Ectodermal cell (in vitro differentiated cells): Measurements from ENCODE around the gene CSF1.

Experiments used
- H3K27ac ChIP-seq: 2 replicates; pipeline ENCODE4 v1.7.0; 2013; ENCODE audit warnings: mild to moderate bottlenecking, low read depth, low read length; ENCODE audit not compliant: insufficient read depth, poor library complexity, severe bottlenecking
- H3K27me3 ChIP-seq: 2 replicates; pipeline ENCODE4 v1.7.0; 2013; ENCODE audit warnings: mild to moderate bottlenecking, low read length; ENCODE audit not compliant: insufficient read depth, control insufficient read depth, poor library complexity, severe bottlenecking
- H3K36me3 ChIP-seq: one replicate; pipeline ENCODE4 v1.7.0; 2013; ENCODE audit warnings: low read length; ENCODE audit not compliant: control insufficient read depth, insufficient read depth
- H3K4me1 ChIP-seq: one replicate; pipeline ENCODE4 v1.7.0; 2013; ENCODE audit warnings: low read length; ENCODE audit not compliant: control insufficient read depth, insufficient read depth
- H3K4me3 ChIP-seq: 2 replicates; pipeline ENCODE4 v1.7.0; 2013; ENCODE audit warnings: low read depth, low read length, control low read depth; ENCODE audit not compliant: insufficient read depth
- H3K9me3 ChIP-seq: 2 replicates; pipeline ENCODE4 v1.7.0; 2013; ENCODE audit warnings: mild to moderate bottlenecking, low read length, moderate library complexity; ENCODE audit not compliant: control insufficient read depth
- WGBS, 2 experiments: methylation state at CpG; one replicate each; pipeline ENCODE4 v1.1.7; 2013; ENCODE audit warnings: missing lambda C conversion rate in 2 of 2; 5-methylcytosine and 5-hydroxymethylcytosine counted together

CSF1 gene

GRCh38 chr1:109902204-109902985 is 8.3 kb upstream of the CSF1 start:
- no peaks in the 10 kb centered on the region for H3K4me1 ChIP-seq
- no peak overlapping the region for H3K27ac ChIP-seq
- H3K27me3 ChIP-seq: peaks cover 1% of the 10 kb centered on the region
- no peak overlapping the region for H3K4me3 ChIP-seq
- H3K36me3 ChIP-seq: no peaks in the 10 kb centered on the region
- no peaks in the 10 kb centered on the region for H3K9me3 ChIP-seq
- WGBS, 2 experiments: 64 to 73% methylated on average over 9 of the region's 9 CpGs

GRCh38 chr1:109903376-109903930 is 7.2 kb upstream of the CSF1 start:
- peaks cover 12% of the 10 kb centered on the region for H3K27me3 ChIP-seq
- no peaks in the 10 kb centered on the region for H3K9me3 ChIP-seq
- no peaks in the 10 kb centered on the region for H3K36me3 ChIP-seq
- H3K4me1 ChIP-seq: no peaks in the 10 kb centered on the region
- WGBS, 2 experiments: 100% methylated on average over 2 of the region's 2 CpGs
- H3K27ac ChIP-seq: no peak overlapping the region
- H3K4me3 ChIP-seq: no peak overlapping the region

GRCh38 chr1:109904105-109904817 is 6.4 kb upstream of the CSF1 start:
- H3K9me3 ChIP-seq: no peaks in the 10 kb centered on the region

GRCh38 chr1:109905491-109905890 is 5.2 kb upstream of the CSF1 start:
- H3K36me3 ChIP-seq: no peaks in the 10 kb centered on the region

More at GRCh38 chr1:109904105-109904817, 6.4 kb upstream of the CSF1 start:
- WGBS, 2 experiments: 91 to 92% methylated on average over 7 of the region's 7 CpGs
- Histone ChIP-seq H3K36me3 (no peaks in the 10 kb centered on the region), H3K4me1 (no peaks in the 10 kb centered on the region), H3K27me3 (peaks cover 20% of the 10 kb centered on the region), H3K4me3 (no peak overlapping the region), H3K27ac (no peak overlapping the region)

GRCh38 chr1:109906160-109906838 is 4.3 kb upstream of the CSF1 start:
- Histone ChIP-seq H3K9me3 (no peaks in the 10 kb centered on the region), H3K4me3 (no peak overlapping the region), H3K27me3 (peaks cover 36% of the 10 kb centered on the region), H3K4me1 (peaks cover 8% of the 10 kb centered on the region), H3K36me3 (no peaks in the 10 kb centered on the region), H3K27ac (no peak overlapping the region)
- whole genome bisulfite sequencing, 2 experiments: 93 to 94% methylated on average over 7 of the region's 7 CpGs

More at GRCh38 chr1:109905491-109905890, 5.2 kb upstream of the CSF1 start:
- H3K27me3 ChIP-seq: peaks cover 32% of the 10 kb centered on the region
- WGBS, 2 experiments: 89 to 93% methylated on average over 7 of the region's 7 CpGs
- no peak overlapping the region for H3K4me3 ChIP-seq
- H3K4me1 ChIP-seq: peaks cover 5% of the 10 kb centered on the region
- no peaks in the 10 kb centered on the region for H3K9me3 ChIP-seq
- no peak overlapping the region for H3K27ac ChIP-seq

- no peaks in the 10 kb centered on the region for H3K9me3 ChIP-seq
- H3K27me3 ChIP-seq: peaks cover 41% of the 10 kb centered on the region
- WGBS, 2 experiments: 65 to 68% methylated on average over 4 of the region's 4 CpGs
- H3K27ac ChIP-seq: no peak overlapping the region
- H3K36me3 ChIP-seq: no peaks in the 10 kb centered on the region
- no peak overlapping the region for H3K4me3 ChIP-seq
- H3K4me1 ChIP-seq: peaks cover 13% of the 10 kb centered on the region
Observed at GRCh38 chr1:109906839-109907180, 3.8 kb upstream of the CSF1 start.

- Histone ChIP-seq H3K4me1 (peaks cover 18% of the 10 kb centered on the region), H3K27me3 (peaks cover 46% of the 10 kb centered on the region), H3K4me3 (no peak overlapping the region), H3K9me3 (no peaks in the 10 kb centered on the region), H3K36me3 (no peaks in the 10 kb centered on the region), H3K27ac (no peak overlapping the region)
- 90 to 94% methylated on average over 1 of the region's 1 CpG for WGBS, 2 experiments
Observed at GRCh38 chr1:109907190-109907774, 3.4 kb upstream of the CSF1 start.

GRCh38 chr1:109908836-109909235 is 1.8 kb upstream of the CSF1 start:
- Histone ChIP-seq H3K27ac (no peak overlapping the region), H3K9me3 (no peaks in the 10 kb centered on the region), H3K27me3 (peaks cover 52% of the 10 kb centered on the region), H3K4me1 (peaks cover 20% of the 10 kb centered on the region), H3K36me3 (no peaks in the 10 kb centered on the region), H3K4me3 (no peak overlapping the region)
- WGBS, 2 experiments: 89 to 90% methylated on average over 3 of the region's 3 CpGs

GRCh38 chr1:109909561-109909960 is 1.1 kb upstream of the CSF1 start:
- Histone ChIP-seq H3K27ac (no peak overlapping the region), H3K4me1 (peaks cover 20% of the 10 kb centered on the region), H3K4me3 (no peak overlapping the region), H3K9me3 (no peaks in the 10 kb centered on the region), H3K27me3 (peaks cover 52% of the 10 kb centered on the region), H3K36me3 (no peaks in the 10 kb centered on the region)
- WGBS, 2 experiments: 86 to 90% methylated on average over 3 of the region's 3 CpGs
